Activated CD8-positive, alpha-beta T cell treated with anti-CD3 and anti-CD28 coated beads for 36 hours (primary cell): ENCODE data around the gene GGT7. TPM values are rescaled to one million over a fixed set of nuclear protein-coding genes. Genes with fewer than 3 reads are reported as not detected.
A peak's percentile ranks its signal among the peaks of the same experiment; 100 is the strongest.

Experiments
- ATAC-seq: fragments of 200-7000 bp; cut with Tn5 transposase; one replicate; pipeline ENCODE4 v1.10.0; 2021; ENCODE audit warnings: mild to moderate bottlenecking, moderate library complexity
- CTCF ChIA-PET: fragments of 350-600 bp; sonication (Branson Sonifier 250); formaldehyde crosslinking; loops from one replicate; lab custom pipeline; 2021; ENCODE audit warnings: antibody characterized with exemption; lab: Charles Lee
- POLR2A ChIA-PET: fragments of 350-600 bp; sonication (Branson Sonifier 250); formaldehyde crosslinking; loops from one replicate; lab custom pipeline; 2021; ENCODE audit warnings: antibody characterized with exemption; lab: Charles Lee
- DNase-seq: peaks from one replicate; pipeline ENCODE4 v3.0.0-alpha.2; 2020
- H3K27ac Mint-ChIP-seq: one replicate; pipeline ENCODE4 v1.8.0; 2021; ENCODE audit warnings: mild to moderate bottlenecking, mixed read lengths
- H3K27me3 Mint-ChIP-seq: one replicate; pipeline ENCODE4 v1.8.0; 2021; ENCODE audit warnings: mixed read lengths
- H3K36me3 Mint-ChIP-seq: one replicate; pipeline ENCODE4 v1.8.0; 2021; ENCODE audit warnings: low read depth, mixed read lengths
- H3K4me1 Mint-ChIP-seq: one replicate; pipeline ENCODE4 v1.8.0; 2021; ENCODE audit warnings: low read depth, mixed read lengths
- H3K4me3 Mint-ChIP-seq: one replicate; pipeline ENCODE4 v1.8.0; 2021; ENCODE audit warnings: mild to moderate bottlenecking, moderate library complexity, mixed read lengths
- H3K9me3 Mint-ChIP-seq: one replicate; pipeline ENCODE4 v1.8.0; 2021; ENCODE audit warnings: mixed read lengths
- CTCF ChIP-seq: fragments of 200-600 bp; IDR thresholded peaks from one replicate; pipeline ENCODE4 v1.8.0; 2022; ENCODE audit warnings: antibody characterized with exemption, mild to moderate bottlenecking
- intact Hi-C: fragments of 100-400 bp; cut with micrococcal nuclease; formaldehyde crosslinking; loops from one replicate; pipeline ENCODE4 v1.10.0; 2022
- total RNA-seq, 2 experiments: library from RNA; stranded (reverse); gene quantifications; one replicate each; pipeline ENCODE4 v1.2.3, GENCODE V29; 2021

Gene GGT7
- total RNA-seq, 2 experiments from 2014 or later, result 13.2 to 14.2 TPM

GRCh38 chr20:34891166-34892062, 18.8 kb upstream of the GGT7 start:
- H3K4me3 Mint-ChIP-seq, result no peak overlapping the region
- peak; percentile 95 for ATAC-seq

GRCh38 chr20:34888468-34888867, 15.8 kb upstream of the GGT7 start:
- intact Hi-C loops, result no loop called here
- TF ChIP-seq CTCF, result no peak
- H3K4me3 Mint-ChIP-seq, result no peak overlapping the region
- ChIA-PET POLR2A (interaction anchor here (0.6 kb wide), 1 partner anchor 727 kb away, joined by 3 read pairs; the partner anchor contains the start of gene SPAG4), CTCF (interaction anchor here (0.9 to 3.8 kb wide), 2 partner anchors 15 to 30 kb away, joined by 3 to 24 read pairs; partner anchors contain the start of gene GGT7)
- H3K9me3 Mint-ChIP-seq, result no peaks in the 10 kb centered on the region
- H3K27me3 Mint-ChIP-seq, result no peaks in the 10 kb centered on the region
- no peak for DNase-seq
- H3K36me3 Mint-ChIP-seq, result peaks cover 3% of the 10 kb centered on the region
- peaks cover 33% of the 10 kb centered on the region for H3K4me1 Mint-ChIP-seq
- no peak for ATAC-seq
- H3K27ac Mint-ChIP-seq, result no peak overlapping the region

More at GRCh38 chr20:34891166-34892062, 18.8 kb upstream of the GGT7 start:
- peak; percentile 58 for DNase-seq
- Mint-ChIP-seq H3K27me3 (no peaks in the 10 kb centered on the region), H3K36me3 (no peaks in the 10 kb centered on the region), H3K4me1 (peaks cover 33% of the 10 kb centered on the region), H3K9me3 (no peaks in the 10 kb centered on the region), H3K27ac (peak overlapping the region; percentile 74)
- no peak for TF ChIP-seq CTCF
- ChIA-PET POLR2A (interaction anchor here (2.4 kb wide), 1 partner anchor 15 kb away, joined by 12 read pairs; the partner anchor contains the start of gene ACSS2), CTCF (interaction anchor here (0.6 to 2.2 kb wide), 3 partner anchors 12 to 71 kb away, joined by 3 to 6 read pairs (median 4); no protein-coding TSS in a partner anchor)
- intact Hi-C loops, result no loop called here

GRCh38 chr20:34887023-34887422, 14.4 kb upstream of the GGT7 start:
- DNase-seq (no peak), ATAC-seq (no peak)
- TF ChIP-seq CTCF, result no peak
- Mint-ChIP-seq H3K9me3 (no peaks in the 10 kb centered on the region), H3K36me3 (peaks cover 3% of the 10 kb centered on the region), H3K27me3 (no peaks in the 10 kb centered on the region), H3K4me3 (no peak overlapping the region), H3K27ac (no peak overlapping the region), H3K4me1 (peaks cover 36% of the 10 kb centered on the region)
- ChIA-PET POLR2A (interaction anchor here (1.0 kb wide), 1 partner anchor 42 kb away, joined by 3 read pairs; no protein-coding TSS in a partner anchor), CTCF (interaction anchor here (3.8 kb wide), 1 partner anchor 14 kb away, joined by 24 read pairs; the partner anchor contains the start of gene GGT7)
- intact Hi-C loops, result no loop called here

- ChIA-PET CTCF (interaction anchor here (3.8 kb wide), 1 partner anchor 13 kb away, joined by 24 read pairs; the partner anchor contains the start of gene GGT7), POLR2A (no interaction called here)
- Mint-ChIP-seq H3K4me1 (peaks cover 28% of the 10 kb centered on the region), H3K9me3 (no peaks in the 10 kb centered on the region), H3K27me3 (no peaks in the 10 kb centered on the region), H3K27ac (no peak overlapping the region), H3K36me3 (peaks cover 4% of the 10 kb centered on the region), H3K4me3 (no peak overlapping the region)
- TF ChIP-seq CTCF, result no peak
- DNase-seq (no peak), ATAC-seq (no peak)
- intact Hi-C loops, result no loop called here
Observed at GRCh38 chr20:34886122-34886521, 13.5 kb upstream of the GGT7 start.
